ENCODE data around the gene MPPED2.

Gene MPPED2

DNA sequence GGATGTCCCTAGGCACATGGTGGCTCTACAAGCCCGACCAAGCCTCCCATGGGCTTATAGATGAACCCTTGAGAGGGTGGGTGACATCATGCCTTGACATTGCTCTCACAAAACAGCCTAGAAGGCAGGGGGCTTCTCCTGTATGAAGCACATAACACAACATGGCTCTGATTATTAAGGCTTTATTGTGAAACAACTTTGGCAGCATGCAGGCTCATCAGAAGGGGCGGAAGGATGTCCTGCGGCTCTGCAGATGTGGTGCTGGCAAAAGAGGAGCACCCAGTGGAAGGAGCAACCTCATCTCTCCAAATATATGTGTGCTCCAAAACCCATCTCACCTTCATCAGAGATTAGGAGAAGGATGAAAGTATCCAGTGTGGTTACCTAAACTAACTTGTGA, 100.4 kb downstream of the MPPED2 start:
- DNase-seq (ENCODE audit: low read depth, low spot score) = no peak

DNA sequence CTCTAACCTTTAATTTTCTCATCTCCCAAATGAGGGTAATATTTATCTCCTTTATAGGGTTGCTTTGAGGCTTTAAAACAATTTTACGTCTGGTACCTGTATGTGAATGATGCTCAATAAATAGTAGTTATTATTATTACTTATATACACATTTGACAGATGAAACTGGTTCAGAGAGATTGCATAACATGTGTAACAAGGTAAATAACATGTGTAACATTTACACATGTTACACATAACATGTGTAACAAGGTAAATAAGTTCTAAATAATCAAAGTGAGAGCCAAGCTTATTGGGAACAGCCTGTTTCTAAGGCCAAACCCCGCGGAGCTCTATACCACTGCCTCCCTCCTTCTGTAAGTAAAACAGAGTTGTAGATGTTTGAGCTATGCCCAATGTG, 100.9 kb downstream of the MPPED2 start:
- no peak for DNase-seq (ENCODE audit: low read depth, low spot score)

DNA sequence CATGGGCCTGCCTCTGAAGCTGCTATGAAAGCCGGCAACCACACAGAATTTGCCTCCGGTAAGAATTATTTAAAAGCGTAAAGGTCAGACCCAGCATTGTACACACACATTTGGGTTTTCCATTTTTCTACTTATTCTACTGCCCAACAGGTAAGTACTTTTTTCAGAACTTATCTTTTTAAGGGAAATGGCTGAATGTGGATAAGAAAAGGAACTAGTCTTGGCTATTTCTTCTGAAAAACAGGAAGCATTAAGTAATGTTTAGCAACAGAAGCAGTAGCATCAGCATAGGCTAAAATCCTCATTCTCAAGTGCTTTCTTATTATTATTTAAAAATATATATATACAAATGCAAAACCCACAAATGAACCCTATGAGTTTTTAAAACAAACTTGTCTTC, 103.1 kb downstream of the MPPED2 start:
- no peak for DNase-seq (ENCODE audit: low read depth, low spot score)

DNA sequence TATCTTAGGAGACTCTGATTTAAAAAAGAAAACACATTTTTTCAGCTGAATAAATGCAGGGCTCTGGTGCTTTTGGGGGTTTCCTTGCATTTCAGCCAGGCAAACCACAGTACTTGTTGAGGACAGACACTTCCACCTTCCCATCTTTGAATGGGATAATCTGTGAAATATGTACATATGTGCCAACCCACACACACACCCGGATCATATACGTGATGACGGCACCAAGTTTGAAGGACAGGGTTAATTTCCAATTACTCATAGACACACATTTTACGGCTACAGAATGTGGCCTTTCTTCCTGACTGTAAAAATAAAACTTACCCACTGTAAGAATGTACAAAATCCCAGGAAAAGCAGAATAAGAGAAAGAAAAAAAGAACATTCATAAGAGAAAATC, 104.4 kb downstream of the MPPED2 start:
- DNase-seq (ENCODE audit: low read depth, low spot score) = no peak

DNA sequence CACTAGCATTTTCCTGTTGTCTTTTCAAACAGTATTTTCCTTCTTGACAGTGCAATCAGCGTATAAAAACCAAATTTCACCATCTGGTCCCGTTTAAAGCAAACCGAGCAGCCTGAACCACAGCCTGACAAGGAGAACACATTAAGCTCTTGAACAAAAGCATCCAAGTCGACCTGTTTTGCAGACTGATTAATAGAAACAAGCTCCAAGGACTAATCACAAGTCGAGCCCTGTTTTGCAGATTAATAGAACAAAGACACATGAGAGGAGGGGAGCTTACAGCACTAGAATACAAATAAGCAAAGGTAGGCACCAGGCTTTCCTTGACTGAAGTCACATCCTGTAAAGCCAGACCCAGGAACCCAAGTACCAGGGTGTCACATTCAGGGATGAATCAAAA, 104.8 kb downstream of the MPPED2 start:
- no peak for DNase-seq (ENCODE audit: low read depth, low spot score)

- no peak for DNase-seq (ENCODE audit: low read depth, low spot score)
These were observed 106.3 kb downstream of the MPPED2 start for GRCh38 chr11:30479899-30480298.

- no peak for DNase-seq (ENCODE audit: low read depth, low spot score)
These were observed 107.2 kb downstream of the MPPED2 start for GRCh38 chr11:30478923-30479322.

GRCh38 chr11:30477061-30477460, 109.1 kb downstream of the MPPED2 start:
- no peak for DNase-seq (ENCODE audit: low read depth, low spot score)

- DNase-seq (ENCODE audit: low read depth, low spot score) = no peak
These were observed 111.8 kb downstream of the MPPED2 start for GRCh38 chr11:30474151-30474954.

GRCh38 chr11:30471244-30471643, 114.9 kb downstream of the MPPED2 start:
- DNase-seq (ENCODE audit: low read depth, low spot score) = no peak

DNA sequence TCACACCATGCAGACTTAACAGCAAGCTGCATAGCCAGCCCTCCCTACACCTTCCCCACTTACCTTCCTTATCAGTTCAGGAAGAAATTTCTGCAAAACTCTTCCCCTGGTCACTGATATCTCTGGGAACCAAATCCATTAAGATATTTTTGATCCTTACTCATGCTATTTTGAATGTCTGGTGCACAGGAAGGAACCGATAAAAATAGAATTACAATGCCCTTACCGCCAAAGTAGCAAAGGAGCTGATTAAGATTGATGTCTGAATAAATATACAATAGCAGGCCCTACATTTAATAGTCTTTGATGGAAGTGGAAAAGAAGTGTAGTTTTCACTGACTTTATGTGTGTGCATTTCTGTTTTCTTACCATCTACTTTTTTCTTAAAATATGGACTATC, 117.3 kb downstream of the MPPED2 start:
- DNase-seq (ENCODE audit: low read depth, low spot score) = no peak

GRCh38 chr11:30467176-30467575, 119.0 kb downstream of the MPPED2 start:
- DNase-seq (ENCODE audit: low read depth, low spot score) = no peak

DNA sequence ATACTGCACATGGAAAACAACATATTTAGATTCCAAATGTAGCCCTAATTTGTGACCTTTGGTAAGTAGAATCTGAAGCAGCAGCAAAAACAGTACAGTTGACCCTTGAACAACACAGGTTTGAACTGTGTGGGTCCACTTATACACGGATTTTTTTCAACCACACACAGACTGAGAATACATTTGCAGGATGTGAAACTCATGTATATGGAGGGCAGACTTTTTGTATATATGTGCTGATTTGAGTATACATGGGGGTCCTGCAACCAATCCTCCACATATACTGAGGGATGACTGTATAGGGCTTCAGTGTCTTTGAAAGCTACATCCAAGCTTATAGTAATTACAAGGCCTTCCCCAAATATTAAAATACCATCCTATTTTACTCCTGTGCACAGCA, 120.5 kb downstream of the MPPED2 start:
- no peak for DNase-seq (ENCODE audit: low read depth, low spot score)

DNA sequence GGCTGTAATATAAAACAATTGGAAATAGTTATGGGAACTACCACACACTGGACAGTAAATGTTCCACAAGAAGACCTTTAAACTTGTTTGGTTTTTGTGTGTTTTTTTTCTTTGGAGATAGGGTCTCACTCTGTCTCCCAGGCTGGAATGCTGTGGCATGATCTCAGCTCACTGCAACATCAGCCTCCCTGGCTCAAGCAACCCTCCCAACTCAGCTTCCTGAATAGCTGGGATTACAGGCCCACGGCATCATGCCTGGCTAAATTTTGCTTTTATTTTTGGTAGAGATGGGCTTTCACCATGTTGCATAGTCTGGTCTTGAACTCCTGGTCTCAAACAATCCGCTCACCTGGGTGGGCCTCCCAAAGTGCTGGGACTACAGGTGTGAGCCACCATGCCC, 121.0 kb downstream of the MPPED2 start:
- no peak for DNase-seq (ENCODE audit: low read depth, low spot score)

GRCh38 chr11:30463266-30463665, 122.9 kb downstream of the MPPED2 start:
- no peak for DNase-seq (ENCODE audit: low read depth, low spot score)

DNA sequence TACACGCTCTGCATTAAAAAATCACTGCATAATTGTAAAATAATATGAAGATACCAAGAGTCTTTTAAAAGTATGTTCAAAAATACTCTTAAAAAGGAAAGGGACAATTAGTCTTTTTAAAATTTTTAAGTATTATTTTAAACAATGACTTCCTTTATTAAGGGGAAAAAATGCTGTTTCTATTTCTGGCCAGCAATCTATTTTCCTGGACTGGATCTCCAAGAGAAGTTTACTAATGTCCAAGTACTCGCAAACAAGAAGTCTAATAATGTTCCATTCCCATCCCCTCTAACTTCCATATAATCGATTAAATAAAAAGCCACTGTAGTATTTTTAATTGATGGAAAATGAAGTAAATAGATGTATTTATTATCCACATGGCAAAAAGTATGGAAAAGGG, 123.7 kb downstream of the MPPED2 start:
- no peak for DNase-seq (ENCODE audit: low read depth, low spot score)

DNA sequence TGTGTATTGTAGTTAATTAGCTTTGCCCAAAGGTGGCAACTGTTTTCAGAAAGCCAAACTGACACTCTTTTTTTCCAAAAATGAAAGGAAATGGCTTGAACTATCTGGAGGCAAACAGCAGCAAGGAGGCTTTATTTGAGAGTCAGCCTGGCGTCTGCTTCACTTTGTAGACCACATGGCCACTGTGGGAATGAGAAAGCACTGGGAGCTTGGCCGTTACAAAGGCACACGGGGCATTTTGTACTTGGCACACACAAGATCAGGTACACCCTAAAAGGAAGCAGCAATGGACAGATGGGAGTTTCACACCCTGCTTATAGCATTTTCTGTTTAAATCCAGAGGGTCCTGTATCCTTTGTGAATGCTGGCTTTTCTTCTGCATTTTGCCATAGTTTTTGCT, 126.3 kb downstream of the MPPED2 start:
- DNase-seq (ENCODE audit: low read depth, low spot score) = no peak

DNA sequence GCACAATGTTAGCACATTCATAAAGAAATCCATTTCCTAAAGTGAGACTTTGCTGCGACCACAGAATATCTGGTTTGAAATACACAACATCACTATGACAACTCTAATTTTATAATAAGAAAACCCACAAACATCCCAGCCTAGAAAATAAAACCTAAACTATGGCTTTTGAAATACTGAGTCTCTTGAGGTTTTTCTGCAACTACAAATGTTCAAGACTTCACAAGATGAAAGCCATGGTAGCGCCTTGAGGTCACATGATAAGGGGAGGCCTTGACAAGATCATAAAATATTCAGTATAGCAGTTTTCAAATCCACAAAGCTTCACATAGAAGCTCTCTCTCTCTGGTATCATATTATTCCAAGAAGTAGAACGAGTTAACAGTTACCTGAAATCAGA, 126.8 kb downstream of the MPPED2 start:
- no peak for DNase-seq (ENCODE audit: low read depth, low spot score)

DNA sequence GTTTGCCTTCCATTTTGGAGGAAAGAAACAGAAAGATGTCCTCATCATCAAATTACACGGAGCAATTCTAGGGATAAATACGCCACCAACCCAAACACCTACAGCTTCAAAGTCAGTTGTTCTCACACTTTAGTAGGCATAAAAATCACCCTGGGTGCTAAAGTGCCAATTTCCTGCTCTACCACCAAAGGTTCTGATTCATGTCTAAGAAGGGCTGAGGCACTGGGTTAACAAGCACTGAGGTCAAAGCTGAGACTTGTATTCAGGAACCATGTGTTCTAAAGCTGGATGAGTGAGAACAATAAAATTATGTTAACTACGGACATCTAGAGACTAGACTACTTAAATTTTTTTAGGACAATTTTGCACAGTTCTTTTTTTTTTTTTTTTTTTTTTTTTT, 127.6 kb downstream of the MPPED2 start:
- DNase-seq (ENCODE audit: low read depth, low spot score) = no peak

DNA sequence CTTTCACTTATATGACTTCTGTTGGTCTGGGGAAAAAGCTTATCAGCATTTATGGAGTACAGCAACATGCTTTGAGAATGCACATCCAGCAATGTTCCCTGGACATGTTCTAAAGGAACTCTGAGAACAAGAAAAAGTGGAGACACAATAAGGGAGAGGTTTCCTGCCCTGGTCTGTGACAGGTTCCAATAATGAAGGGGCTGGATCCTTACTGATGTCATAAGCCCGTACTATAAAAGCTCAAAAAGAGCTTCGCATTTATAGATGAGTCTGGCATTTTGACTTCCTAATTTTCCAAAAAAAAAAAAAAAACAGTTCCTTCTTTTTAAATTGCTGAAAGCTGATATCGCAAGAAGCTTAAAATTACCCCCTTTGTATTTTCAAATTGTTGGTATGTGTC, 129.1 kb downstream of the MPPED2 start:
- no peak for DNase-seq (ENCODE audit: low read depth, low spot score)

- DNase-seq (ENCODE audit: low read depth, low spot score) = no peak
These were observed 131.1 kb downstream of the MPPED2 start for GRCh38 chr11:30455025-30455424.

GRCh38 chr11:30454541-30454940, 131.6 kb downstream of the MPPED2 start:
- DNase-seq (ENCODE audit: low read depth, low spot score) = no peak

DNA sequence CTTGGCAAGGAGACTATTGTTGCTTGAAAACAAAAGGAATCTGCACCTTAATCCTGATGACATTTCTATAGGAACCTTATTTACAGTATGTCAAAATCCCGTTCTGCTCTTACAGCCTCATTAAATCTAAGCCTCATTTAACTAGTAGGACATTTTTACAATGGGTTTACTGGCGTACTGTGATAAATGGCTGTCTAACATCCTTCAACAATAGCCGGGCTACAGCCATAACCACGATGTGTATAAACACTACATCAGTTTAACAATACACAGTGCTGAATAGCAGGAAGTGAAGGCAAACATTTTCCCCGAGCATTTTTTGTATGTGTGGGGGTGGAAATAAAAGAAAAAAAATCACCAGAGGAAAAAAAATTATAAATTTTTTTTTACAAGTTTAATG, 132.0 kb downstream of the MPPED2 start:
- DNase-seq (ENCODE audit: low read depth, low spot score) = no peak

GRCh38 chr11:30453705-30454104, 132.4 kb downstream of the MPPED2 start:
- no peak for DNase-seq (ENCODE audit: low read depth, low spot score)
